HG03064 (cell line): ENCODE measurements around the gene NMUR2.

Experiments used
- ATAC-seq: cut with Tn5 transposase; IDR thresholded peaks from one replicate; pipeline ENCODE4 v1.9.1; 2021; ENCODE audit warnings: low read depth; ENCODE audit not compliant: unreplicated experiment

The NMUR2 gene

GRCh38 chr5:152372875-152373274, 32.2 kb downstream of the NMUR2 start:
- no peak for ATAC-seq

DNA sequence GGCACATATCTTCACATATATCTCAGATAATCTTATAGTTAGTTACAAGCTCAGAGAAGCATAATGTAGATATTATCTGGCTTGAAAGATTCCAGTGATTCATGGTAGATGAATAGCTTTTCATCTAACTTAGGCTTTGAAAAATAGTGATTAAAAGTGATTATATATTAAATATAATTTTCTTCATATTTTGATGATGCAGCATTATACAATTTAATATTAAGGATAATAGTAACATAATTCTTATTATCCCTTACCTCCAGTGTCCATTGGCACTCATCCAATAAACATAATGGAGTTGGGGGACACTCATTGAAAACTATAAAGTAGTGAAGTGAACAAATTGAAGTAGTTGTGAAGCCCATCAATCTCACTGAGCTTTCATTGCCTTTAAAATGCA, 35.8 kb downstream of the NMUR2 start:
- no peak for ATAC-seq

DNA sequence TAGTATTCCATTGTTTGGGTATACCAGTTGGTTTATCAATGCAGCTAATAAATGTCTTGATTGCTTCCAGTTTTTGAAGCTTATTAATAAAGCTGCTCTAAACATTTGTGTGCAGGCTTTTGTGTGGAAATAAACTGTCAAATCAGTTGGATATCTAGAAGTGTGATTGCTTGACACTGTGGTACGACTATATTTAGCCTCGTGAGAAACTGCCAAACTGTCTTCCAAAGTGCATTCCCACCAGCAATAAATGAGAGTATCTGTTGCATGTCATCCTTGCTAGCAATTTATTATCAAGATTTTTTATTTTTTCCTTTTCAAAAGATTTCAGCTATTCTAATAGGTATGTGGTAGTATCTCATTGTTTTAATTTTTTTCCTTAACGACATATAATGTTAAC, 37.5 kb downstream of the NMUR2 start:
- ATAC-seq = no peak

DNA sequence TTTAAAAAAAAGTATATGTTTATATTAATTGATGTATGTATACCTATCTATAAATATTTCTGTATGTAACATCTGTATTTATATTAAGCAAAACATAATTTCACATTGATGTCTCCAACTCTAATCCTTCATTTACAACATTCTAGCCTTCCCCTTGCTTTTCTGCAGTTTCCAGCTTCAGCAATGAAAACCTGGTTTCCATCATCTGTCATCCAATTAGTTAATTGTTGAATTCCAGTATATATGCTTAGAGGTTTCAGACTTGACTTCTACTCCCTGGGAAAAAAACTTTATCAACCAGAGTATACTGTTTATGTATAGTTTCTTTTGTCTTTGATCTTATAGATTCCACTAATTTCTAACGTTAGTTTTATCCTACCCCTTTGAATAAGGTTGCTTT, 38.4 kb downstream of the NMUR2 start:
- no peak for ATAC-seq

- no peak for ATAC-seq
Measured at GRCh38 chr5:152364899-152365298, 40.2 kb downstream of the NMUR2 start.

DNA sequence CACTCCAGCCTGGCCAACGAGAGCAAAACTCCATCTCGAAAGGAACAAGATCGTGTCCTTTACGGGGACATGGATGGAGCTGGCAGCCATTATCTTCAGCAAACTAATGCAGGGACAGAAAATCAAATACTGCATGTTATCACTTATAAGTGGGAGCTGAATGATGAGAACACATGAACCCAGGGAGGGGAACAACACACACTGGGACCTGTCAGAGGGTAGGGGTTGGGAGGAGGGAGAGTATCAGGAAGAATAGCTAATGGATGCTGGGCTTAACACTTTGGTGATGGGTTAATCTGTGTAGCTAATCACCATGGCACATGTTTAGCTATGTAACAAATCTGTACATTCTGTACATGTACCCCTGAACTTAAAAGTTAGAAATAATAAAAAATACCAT, 40.9 kb downstream of the NMUR2 start:
- ATAC-seq = no peak

DNA sequence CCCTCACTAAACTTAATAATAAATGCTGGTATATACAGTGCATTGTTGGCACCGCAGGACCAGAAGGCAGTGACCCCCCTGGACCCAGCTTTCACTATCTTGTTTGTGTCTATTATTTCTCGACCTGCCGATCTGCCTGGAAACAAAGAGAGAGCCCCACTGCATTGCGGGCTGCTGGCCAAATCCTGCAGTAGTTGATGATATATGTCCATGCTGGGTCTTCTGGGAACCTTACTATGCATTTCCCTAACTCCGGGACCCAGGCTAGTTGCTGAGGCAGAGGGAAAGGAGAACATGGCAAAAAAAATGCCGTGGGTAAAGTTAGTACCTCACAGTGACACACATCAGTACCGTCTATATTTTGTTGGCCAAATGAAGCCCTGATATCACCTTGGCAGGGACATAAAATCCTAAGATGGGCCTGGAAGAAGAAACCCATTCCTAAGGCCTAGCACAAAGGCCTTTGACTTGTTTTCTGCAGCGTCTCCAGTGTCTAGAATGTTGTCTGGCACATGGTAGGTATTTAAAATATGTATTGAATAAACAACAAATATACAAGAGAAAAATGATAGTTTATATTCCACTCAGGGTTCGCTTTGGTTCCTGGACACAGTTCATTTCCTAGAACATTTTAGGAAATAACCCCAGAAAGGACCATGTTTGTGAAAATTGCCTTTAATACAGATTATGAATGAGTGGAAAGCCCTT, 46.1 kb downstream of the NMUR2 start:
- no peak for ATAC-seq

DNA sequence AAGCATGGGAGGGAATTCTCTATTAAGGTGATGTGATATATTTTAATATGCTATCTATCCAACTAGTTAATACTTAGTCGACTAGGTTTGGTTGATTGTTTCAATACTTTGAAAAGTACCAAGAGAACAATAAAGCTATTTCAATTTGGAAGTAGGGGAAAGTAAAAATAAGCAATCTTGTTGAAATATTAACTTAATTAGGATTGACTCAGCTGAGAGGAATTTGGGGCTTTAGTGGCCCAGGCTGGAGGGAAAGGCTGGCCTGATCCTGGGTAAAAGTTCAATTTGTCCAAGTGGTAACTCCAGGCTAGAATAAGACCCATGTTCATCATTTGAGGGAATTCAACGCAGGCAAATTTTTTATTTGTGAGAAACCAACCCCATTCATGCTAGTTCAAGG, 48.6 kb downstream of the NMUR2 start:
- no peak for ATAC-seq

- ATAC-seq = no peak
Measured at GRCh38 chr5:152355061-152355460, 50.0 kb downstream of the NMUR2 start.

DNA sequence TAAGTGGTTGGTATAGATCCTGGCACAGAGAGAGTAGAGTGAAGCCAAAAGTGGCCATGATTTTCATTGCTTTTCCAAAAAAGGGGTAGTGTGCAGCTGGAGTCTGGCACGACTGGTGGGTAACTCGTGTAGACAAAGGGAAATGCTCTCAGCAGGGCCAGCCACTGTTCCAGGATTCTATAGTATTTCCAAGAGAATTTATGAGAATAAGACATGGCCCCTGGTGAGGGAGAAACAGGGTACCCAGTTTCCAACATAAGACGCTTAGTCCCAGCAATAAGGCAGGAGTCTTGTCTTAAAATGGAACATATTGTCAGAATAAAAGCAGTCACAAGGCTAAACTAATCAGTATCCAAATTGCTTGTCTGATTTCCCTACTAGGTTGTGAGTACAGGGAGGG, 52.1 kb downstream of the NMUR2 start:
- ATAC-seq = no peak

- no peak for ATAC-seq
Measured at GRCh38 chr5:152349683-152350526, 55.2 kb downstream of the NMUR2 start.
